Measurements from ENCODE around the gene PDE4B.

DNA sequence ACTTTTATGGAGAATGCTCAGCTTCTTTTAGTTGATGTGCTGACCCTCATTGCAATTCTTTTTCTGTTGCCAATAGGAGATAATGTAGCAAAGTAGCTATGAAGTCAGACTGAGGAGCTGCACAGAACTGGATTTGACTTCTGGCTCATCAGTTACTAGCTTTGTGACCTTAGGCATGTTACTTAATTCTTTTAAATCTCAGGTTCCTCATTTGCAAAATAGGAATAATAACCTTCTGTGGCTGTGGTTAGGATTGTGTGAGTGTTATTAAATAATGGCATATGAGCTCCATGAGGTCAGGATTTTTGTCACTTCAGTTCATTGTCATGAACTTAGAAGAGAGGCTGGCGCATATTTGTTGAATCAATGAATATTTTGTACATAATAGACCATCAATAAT, 503.7 kb downstream of the PDE4B start:
- no peak for TF ChIP-seq POLR2A (IDR thresholded peaks at IDR 0.05)
- no peak for TF ChIP-seq CTCF (IDR thresholded peaks at IDR 0.05)

Measured in vagina (tissue), 2 donors.